Measurements from ENCODE around the gene RNF213.
"Not testable (repeated sequence)": the region's sequence is repeated elsewhere in the genome, so short reads cannot be mapped to it uniquely, and the experiment has no call there.

RNF213 gene

GRCh38 chr17:80401086-80401485 lies 140.4 kb downstream of the RNF213 start:
- DNase-seq: not testable (repeated sequence)

DNA sequence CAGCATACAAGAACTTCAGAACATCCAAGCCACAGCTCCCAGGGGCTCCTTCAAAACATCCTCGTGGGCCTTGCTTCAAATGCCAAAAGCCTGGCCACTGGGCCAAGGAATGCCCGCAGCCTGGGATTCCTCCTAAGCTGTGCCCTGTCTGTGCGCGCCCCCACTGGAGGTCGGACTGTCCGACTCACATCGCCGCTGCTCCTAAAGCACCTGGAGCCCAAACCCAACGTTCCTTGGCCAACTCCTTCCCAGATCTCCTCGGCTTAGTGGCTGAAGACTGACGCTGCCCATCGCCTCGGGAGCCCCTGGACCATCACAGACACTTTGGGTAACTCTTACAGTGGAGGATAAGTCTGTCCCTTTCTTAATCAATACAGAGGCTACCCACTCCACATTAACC lies 141.4 kb downstream of the RNF213 start:
- DNase-seq: not testable (repeated sequence)

- DNase-seq: no peak
Observed at GRCh38 chr17:80402959-80403358, 142.3 kb downstream of the RNF213 start.

- no peak for DNase-seq
Observed at GRCh38 chr17:80406146-80406545, 145.5 kb downstream of the RNF213 start.

GRCh38 chr17:80407917-80408316 lies 147.3 kb downstream of the RNF213 start:
- DNase-seq: not testable (repeated sequence)

DNA sequence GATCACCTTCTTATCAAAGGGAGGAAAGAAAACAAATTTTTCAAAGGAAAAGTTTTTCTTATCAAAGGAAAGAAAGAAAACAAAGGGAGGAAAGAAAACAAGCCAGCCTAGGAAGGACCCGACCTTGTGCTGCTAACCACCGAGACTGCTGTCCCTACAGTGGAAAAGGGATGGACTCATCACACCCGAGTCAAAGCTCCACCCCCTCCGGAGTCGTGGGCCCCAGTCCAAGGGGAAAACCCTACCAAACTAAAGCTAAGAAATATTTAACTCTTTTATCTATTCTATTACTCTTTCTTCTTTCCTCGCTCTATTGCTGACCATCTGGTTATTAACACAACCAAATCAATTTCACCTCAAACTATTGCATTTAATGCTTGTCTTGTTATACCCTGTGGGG lies 148.2 kb downstream of the RNF213 start:
- DNase-seq: no peak

GRCh38 chr17:80409626-80410025 lies 149.0 kb downstream of the RNF213 start:
- no peak for DNase-seq

DNA sequence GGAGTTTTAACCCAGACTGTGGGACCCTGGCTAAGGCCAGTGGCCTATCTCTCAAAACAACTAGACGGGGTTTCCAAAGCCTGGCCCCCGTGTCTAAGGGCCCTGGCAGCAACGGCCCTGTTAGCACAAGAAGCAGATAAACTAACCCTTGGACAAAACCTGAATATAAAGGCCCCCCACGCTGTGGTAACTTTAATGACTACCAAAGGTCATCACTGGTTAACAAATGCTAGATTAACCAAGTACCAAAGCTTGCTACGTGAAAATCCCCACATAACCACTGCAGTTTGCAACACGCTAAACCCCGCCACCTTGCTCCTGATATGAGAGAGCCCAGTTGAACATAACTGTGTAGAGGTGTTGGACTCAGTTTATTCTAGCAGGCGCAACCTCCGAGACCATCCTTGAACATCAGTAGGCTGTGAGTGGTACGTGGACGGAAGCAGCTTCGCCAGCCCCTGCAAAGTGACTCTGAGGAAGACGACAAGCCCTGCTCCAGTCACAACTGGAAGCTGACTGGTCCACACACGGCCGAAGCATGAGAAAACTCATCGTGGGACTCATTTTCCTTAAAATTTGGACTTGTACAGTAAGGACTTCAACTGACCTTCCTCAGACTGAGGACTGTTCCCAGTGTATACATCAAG lies 149.9 kb downstream of the RNF213 start:
- not testable (repeated sequence) for DNase-seq

GRCh38 chr17:80413771-80414507 lies 153.3 kb downstream of the RNF213 start:
- no peak for DNase-seq

DNA sequence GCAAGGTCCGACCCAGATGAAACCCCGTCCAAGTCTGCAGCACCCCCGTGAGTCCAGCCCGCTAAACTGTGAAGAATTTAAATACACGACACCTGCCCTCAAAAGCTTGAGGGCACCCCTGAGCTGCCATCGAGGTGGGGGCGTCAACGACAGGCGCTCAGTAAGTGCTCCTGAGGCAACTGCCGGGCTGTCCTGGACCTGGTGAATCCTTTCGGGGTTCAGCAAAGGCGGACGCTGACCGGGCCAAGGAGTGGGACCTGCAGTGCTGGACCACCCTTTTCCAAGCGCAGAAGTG lies 153.8 kb downstream of the RNF213 start:
- DNase-seq: no peak

DNA sequence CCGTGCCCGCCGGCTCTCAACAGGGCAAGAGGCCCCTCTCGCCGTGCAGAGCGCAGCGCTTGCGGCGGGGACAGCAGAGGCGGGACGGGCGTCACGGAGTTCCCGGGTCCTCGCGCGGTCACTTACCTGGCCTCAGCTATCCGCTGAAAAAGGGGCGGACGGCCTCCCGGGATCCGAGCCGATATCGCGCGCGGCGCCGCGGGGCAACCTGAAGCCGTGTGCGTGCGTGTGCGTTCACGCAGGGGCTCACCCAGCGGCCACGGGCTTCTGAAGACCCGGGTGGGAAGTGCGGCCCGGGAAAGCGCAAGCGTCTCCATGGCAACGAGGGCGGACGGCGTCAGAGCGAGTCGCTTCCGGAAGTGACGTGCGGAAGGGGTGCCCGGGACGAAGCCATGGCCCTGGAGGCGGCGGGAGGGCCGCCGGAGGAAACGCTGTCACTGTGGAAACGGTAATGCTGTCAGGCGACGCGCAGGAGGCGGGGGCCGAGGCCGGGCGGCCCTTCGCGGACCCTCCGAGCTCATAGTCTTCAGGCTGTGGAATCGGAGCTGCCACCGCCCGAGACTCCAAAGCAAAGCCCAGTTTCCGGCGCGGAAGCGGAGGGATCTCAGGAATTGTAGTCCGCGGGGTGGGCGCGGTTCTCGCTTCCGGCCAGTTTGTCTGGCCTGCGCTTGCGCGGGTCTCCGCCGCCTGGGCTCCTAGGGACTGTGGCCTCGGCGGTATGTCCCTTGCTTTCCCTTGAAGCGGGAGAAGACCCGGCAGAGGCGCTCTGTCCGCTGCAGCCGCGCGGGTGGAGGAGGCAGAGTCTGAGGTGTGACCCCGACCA lies 154.4 kb downstream of the RNF213 start, which contains the start of gene ENDOV:
ENDOV (plus strand) TSS at position 365 of the 823 bp plus-strand sequence; CDS start at position 393, 28 bp downstream.
- no peak for DNase-seq

DNA sequence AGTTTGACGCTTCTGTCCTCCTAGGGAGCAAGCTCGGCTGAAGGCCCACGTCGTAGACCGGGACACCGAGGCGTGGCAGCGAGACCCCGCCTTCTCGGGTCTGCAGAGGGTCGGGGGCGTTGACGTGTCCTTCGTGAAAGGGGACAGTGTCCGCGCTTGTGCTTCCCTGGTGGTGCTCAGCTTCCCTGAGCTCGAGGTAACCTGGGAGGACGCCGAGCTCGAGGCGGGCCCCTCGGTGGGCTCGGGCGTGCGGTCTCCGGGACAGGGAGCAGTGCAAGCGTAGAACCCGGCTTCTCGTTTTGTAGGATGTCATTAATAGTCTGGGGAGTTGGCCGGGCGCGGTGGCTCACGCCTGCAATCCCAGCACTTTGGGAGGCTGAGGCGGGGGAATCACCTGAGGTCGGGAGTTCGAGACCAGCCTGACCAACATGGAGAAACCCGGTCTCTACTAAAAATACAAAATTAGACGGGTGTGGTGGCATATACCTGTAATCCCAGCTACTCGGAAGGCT lies 155.0 kb downstream of the RNF213 start:
- no peak for DNase-seq

- DNase-seq: no peak
Observed at GRCh38 chr17:80416260-80416939, 155.7 kb downstream of the RNF213 start.

GRCh38 chr17:80416940-80417293 lies 156.3 kb downstream of the RNF213 start:
- no peak for DNase-seq

DNA sequence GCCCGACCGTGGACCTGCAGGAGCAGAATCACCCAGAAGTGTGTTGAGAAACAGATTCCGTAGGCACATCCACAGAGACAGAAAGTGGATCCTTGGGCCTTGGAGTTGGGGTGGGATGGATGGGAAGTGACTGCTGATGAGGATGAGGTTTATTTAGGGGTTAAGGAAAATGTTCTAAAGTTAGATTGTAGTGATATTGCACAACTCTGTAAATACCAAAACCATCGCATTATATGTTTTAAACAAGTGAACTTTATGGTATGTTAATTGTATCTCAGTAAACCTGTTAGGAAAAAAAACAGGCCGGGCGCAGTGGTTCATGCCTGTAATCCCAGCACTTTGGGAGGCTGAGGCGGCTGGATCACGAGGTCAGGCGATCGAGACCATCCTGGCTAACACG lies 157.9 kb downstream of the RNF213 start:
- no peak for DNase-seq

DNA sequence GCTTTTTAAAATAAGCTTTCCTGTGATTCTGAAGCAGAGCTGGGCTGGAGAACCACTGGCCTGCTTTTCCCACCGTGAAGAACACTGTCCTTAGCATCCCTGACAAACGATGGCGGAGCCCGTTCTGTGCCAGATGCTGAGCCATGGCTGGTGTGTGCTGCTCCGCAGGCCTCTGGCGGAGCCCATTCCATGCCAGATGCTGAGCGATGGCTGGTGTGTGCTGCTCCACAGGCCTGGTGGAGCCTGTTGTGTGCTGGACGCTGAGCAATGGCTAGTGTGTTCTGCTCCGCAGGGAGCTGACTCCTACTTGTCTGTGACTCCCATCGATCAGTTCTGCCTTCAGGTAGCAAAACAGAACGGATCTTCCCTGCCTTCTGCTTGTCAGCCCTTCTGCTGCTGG lies 158.6 kb downstream of the RNF213 start:
- DNase-seq: no peak

- no peak for DNase-seq
Observed at GRCh38 chr17:80421381-80422090, 160.9 kb downstream of the RNF213 start.

DNA sequence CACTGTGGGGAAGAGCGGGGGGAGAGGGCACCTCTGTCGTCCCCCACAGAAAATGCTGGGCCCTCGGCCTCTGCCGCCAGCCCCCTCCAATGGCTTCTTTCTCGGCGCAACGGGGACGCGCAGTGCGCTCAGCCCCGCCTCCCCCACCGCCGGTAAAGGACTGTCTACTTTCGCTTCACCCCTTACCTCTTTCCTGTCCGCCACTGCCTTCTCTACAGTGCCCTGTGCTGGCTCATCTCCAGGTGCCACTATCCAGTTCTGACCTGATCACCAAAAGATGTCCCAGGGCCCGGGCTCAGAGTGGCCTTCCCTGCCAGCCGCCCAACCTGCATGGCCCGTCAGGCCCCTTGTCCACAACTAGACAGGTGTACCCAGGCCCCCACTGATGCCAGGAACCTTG lies 161.6 kb downstream of the RNF213 start:
- DNase-seq: no peak

DNA sequence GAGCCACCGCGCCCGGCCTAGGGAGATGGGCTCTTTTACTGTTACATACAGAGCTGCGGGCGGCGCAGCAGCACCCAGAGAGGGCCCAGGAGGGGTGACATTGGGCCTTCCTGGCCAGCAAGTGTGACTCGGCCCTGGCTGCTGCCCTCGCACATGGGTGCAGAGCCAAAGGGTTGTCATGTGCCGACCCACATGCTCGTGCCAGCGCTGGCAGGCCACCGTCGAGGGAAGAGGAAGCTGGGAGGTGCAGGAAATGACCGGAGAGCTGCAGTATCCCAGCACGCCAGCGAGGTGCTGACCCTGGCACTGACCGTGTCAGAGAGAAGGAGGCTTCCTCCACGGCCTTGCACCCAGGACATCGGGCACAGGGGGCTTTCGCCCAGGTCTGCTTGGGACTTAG lies 162.3 kb downstream of the RNF213 start:
- DNase-seq: no peak

- DNase-seq: no peak
Observed at GRCh38 chr17:80423536-80424225, 163.0 kb downstream of the RNF213 start.

- DNase-seq: no peak
Observed at GRCh38 chr17:80424261-80424660, 163.6 kb downstream of the RNF213 start.

All from cortex of kidney (tissue), 1 donor.